Activated CD8-positive, alpha-beta memory T cell treated with anti-CD3 and anti-CD28 coated beads for 36 hours (primary cell): ENCODE data around the gene ZC2HC1C. TPM values are rescaled to one million over a fixed set of nuclear protein-coding genes. Genes with fewer than 3 reads are reported as not detected.
"Not testable (repeated sequence)": the region's sequence is repeated elsewhere in the genome, so short reads cannot be mapped to it uniquely, and the experiment has no call there.

ENCODE experiments used
- CTCF ChIA-PET: fragments of 350-600 bp; sonication (Branson Sonifier 250); formaldehyde crosslinking; loops from one replicate; lab custom pipeline; 2021; ENCODE audit warnings: antibody characterized with exemption; lab: Charles Lee
- POLR2A ChIA-PET: fragments of 350-600 bp; sonication (Branson Sonifier 250); formaldehyde crosslinking; loops from one replicate; lab custom pipeline; 2021; ENCODE audit warnings: antibody characterized with exemption; lab: Charles Lee
- total RNA-seq, 2 experiments: library from RNA; stranded (reverse); gene quantifications; one replicate each; pipeline ENCODE4 v1.2.3, GENCODE V29; 2021

ZC2HC1C gene
- total RNA-seq, 2 experiments from 2014 or later = 0.97 to 2.2 TPM

DNA sequence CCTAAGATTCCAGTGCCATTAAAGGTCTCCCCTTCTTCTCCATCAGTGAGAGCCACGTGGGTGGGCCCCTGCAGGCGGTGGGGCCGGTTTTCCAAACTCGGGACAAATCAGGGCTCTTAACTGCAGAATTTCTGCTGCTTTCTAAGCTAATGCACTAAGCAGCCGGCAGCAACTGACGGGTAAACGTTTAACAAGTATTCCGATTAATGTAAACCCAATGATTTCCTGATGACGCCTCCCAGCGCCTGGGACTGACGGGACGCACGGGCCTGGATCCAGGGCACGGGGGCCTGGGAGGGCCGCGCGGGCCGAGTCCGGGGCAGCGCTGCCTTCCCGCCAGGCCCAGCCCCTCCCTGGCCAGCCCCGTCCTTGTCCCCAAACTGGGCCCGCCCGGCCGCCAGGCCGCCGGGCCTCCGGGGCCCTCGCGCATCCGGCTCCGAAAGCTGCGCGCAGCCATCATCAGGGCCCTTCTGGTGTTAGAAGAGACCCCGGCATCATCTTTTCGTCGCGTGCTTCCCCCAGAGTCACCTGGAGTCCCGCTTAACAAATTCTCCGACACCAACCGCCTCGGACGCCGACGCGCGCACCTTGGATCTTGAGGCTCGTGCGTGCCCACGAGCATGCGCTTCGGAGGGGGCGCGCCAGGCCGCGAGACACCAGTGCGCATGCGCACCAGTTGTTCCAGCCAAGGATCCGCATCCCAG, 18.4 kb upstream of the ZC2HC1C start, which contains the start of gene MLH3:
MLH3 (minus strand) TSS at position 616 of the 704 bp plus-strand sequence. CDS start 1,812 bp downstream, outside the sequence.
- ChIA-PET CTCF (interaction anchor here (0.6 to 1.9 kb wide), 4 partner anchors 13 to 174 kb away, joined by 3 to 7 read pairs (median 4); partner anchors contain the start of genes ACYP1 and ZC2HC1C), POLR2A (interaction anchor here (0.6 to 1.3 kb wide), 4 partner anchors 14 to 220 kb away, joined by 3 to 9 read pairs (median 4); partner anchors contain the start of genes RPS6KL1 and ZC2HC1C)

GRCh38 chr14:75051556-75051899, 17.9 kb upstream of the ZC2HC1C start:
- POLR2A ChIA-PET = interaction anchor here (1.0 to 1.3 kb wide), 2 partner anchors 18 to 129 kb away, joined by 3 to 5 read pairs; partner anchors contain the start of genes RPS6KL1 and ZC2HC1C
- CTCF ChIA-PET = interaction anchor here (0.6 to 1.9 kb wide), 6 partner anchors 12 to 174 kb away, joined by 3 to 7 read pairs (median 3); partner anchors contain the start of gene ACYP1

DNA sequence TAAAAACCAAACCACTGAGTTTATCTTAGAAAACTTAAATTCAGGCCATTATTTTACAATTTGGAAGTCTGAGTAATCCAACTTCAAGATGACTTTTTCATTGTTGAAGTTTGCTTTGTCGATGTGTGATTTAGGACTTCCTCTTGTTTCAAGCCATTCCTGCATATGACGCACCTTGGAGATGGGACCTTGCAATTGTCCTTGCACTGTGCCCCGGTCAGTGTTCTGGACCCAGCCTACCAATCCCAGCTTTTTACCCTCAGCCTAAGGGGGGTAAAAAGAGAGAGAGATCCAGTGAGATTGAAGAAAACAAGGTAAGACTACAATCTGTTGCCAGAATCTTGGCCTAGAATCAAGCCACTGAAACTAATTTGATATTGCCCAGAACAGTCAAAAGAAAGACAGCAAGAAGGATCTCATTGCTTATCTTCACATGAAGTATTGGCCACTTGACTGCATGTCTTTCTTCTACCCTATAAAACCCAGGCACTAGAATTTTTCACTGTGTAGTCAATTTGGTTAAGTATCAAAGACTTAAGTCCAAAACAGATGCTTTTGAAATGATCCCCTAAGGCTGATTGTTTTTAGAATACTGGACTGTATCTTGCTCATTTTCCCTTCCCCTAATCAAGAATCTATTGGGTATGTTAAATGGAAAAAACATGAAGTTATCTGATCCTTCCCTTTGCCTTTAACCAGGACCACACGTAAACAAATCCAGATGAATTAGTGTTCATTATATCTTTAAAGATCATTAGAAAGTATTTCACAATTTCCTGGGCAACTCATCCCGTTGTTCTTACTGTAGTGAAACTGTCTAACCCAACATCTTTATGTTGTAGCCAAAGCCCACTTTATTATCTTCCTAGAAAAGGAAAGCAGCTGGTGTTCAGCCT, 15.8 kb upstream of the ZC2HC1C start:
- CTCF ChIA-PET = no interaction called here
- POLR2A ChIA-PET = no interaction called here

DNA sequence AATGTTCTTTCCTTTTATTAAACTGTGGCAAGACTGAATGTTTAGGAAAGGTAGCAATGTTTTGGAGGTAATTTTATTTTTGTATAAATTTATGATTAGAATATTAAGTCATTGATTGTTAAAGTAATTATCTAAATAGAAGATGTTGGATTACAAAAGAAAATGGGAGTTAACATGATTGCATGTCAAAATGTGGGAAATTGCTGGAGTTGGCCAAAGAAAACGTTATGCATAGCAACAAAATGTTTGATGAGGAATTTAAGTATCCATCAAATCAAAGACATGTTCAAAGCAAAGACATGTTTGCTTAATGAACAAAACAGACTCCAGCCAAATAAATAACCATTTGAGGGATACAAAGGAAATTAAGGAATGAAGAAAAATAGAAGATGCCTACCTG, 15.0 kb upstream of the ZC2HC1C start:
- ChIA-PET CTCF (no interaction called here), POLR2A (no interaction called here)

GRCh38 chr14:75059642-75060041, 9.8 kb upstream of the ZC2HC1C start:
- CTCF ChIA-PET = interaction anchor here (0.6 to 0.7 kb wide), 2 partner anchors 19 to 47 kb away, joined by 3 to 5 read pairs; no protein-coding TSS in a partner anchor
- POLR2A ChIA-PET = no interaction called here

DNA sequence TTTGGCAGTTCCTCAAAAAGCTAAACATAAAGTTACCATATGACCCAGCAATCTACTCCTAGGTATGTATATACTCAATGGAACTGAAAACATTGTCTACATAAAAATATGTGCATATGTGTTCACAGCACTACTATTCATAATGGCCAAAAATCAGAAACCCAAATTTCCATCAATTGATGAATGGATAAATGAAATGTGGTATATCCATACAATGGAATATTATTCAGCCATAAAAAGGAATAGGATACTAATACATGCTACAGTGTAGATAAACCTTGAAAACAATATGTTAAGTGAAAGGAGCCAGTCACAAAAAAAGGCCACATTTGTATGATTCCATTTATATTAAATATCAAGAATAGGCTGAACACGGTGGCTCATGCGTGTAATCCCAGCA, 9.0 kb upstream of the ZC2HC1C start:
- POLR2A ChIA-PET = no interaction called here
- CTCF ChIA-PET = interaction anchor here (0.6 kb wide), 1 partner anchor 48 kb away, joined by 3 read pairs; no protein-coding TSS in a partner anchor

DNA sequence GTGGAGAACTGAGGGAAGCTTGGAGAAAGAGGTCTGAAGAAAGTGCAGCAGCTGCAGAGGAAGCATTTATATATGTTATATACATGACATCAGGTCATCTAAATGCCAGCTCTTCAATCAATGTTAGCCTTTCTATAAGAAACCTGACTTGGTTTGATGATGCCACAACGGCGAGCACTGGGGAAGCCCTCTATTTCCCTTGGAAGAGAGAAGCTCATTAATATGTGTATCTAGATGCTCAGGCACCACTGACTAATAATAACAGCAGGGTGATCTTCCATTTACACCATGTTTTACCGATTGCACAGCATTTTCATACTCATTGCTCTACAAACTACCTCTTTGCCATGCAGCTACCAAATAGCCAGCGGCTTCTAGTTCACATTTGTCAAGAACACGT, 6.4 kb upstream of the ZC2HC1C start:
- ChIA-PET CTCF (interaction anchor here (1.3 to 2.2 kb wide), 2 partner anchors 11 to 18 kb away, joined by 4 to 7 read pairs; partner anchors contain the start of gene MLH3), POLR2A (interaction anchor here (0.6 to 1.2 kb wide), 3 partner anchors 51 to 64 kb away, joined by 3 to 5 read pairs (median 4); partner anchors contain the start of genes EIF2B2 and NEK9)

DNA sequence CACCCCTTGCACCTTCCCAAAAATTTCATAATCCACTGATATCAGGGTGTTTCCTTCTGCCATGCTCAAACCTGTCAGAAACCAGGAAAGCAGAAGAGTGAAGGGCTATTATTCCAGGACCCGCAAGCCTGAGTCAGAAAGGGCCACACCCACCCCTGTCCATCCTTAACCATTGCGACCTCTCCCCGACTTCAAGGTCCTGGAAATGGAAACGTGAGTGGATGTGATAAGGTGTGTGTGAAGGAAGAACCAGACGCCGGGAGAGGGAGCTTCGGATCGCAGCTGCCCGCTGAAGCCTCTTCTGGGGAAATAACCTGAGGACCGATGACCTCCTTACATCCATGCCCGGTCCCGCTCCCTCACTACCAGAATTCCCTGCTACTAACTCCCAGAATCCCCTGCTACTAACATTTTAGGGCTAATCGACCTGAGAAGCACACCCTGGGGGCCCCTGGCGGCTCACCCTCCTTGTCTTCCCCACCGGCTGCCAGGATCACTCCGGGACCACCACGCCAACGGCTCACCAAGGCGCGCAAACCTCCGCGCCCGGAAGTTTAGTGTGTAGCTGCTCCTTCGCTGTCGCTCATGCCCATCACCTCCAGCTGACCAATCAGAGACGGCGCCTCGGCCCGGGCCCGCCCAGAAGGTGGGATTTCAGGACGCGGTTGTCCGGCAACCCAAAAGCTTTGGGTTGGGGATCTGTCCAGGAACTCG, 5.8 kb upstream of the ZC2HC1C start, which contains the start of gene ACYP1:
ACYP1 (minus strand) TSS at position 534 of the 714 bp plus-strand sequence; CDS start at position 63, 471 bp downstream.
- POLR2A ChIA-PET = interaction anchor here (0.9 to 1.2 kb wide), 2 partner anchors 61 to 63 kb away, joined by 3 to 5 read pairs; partner anchors contain the start of genes EIF2B2 and NEK9
- CTCF ChIA-PET = interaction anchor here (0.8 to 2.2 kb wide), 5 partner anchors 11 to 202 kb away, joined by 3 to 7 read pairs (median 4); partner anchors contain the start of gene MLH3

DNA sequence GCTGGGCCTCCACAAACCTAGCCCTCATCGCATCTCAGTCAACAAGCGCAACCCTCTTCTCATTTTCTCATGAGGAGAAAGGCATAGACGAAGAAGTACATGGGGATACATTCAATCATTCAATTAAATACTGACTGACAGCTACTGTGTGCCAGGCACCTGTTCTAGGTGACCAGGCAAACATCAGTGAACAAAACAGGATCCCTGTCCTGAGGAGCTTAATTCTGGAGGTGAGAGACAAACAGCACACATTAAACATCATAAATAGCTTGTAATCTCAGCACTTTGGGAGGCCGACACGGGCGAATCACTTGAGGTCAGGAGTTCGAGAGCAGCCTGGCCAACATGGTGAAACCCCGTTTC, 5.3 kb upstream of the ZC2HC1C start:
- CTCF ChIA-PET = interaction anchor here (0.8 to 2.2 kb wide), 5 partner anchors 11 to 203 kb away, joined by 3 to 7 read pairs (median 4); partner anchors contain the start of gene MLH3
- POLR2A ChIA-PET = interaction anchor here (0.9 kb wide), 1 partner anchor 63 kb away, joined by 3 read pairs; the partner anchor contains the start of gene NEK9

GRCh38 chr14:75066691-75067090, 2.8 kb upstream of the ZC2HC1C start:
- ChIA-PET CTCF (no interaction called here), POLR2A (no interaction called here)

GRCh38 chr14:75067212-75067611, 2.2 kb upstream of the ZC2HC1C start:
- POLR2A ChIA-PET = no interaction called here
- CTCF ChIA-PET = interaction anchor here (1.5 kb wide), 1 partner anchor 15 kb away, joined by 3 read pairs; no protein-coding TSS in a partner anchor

DNA sequence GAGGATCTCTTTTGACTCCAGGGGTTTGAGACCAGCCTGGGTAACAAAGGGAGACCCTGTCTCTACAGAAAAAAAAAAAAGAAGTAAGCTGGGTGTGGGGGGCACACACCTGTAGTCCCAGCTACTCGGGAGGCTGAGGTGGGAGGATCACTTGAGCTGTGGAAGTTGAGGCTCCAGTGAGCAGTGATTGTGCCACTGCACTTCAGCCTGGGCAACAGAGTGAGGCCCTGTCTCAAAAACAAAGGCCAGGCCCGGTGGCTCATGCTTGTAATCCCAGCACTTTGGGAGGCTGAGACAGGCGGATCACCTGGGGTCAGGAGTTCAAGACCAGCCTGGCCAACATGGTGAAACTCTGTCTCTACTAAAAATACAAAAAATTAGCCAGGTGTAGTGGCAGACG, 1.7 kb upstream of the ZC2HC1C start:
- POLR2A ChIA-PET = not testable (repeated sequence)
- CTCF ChIA-PET = interaction anchor here (1.5 kb wide), 1 partner anchor 15 kb away, joined by 3 read pairs; no protein-coding TSS in a partner anchor

DNA sequence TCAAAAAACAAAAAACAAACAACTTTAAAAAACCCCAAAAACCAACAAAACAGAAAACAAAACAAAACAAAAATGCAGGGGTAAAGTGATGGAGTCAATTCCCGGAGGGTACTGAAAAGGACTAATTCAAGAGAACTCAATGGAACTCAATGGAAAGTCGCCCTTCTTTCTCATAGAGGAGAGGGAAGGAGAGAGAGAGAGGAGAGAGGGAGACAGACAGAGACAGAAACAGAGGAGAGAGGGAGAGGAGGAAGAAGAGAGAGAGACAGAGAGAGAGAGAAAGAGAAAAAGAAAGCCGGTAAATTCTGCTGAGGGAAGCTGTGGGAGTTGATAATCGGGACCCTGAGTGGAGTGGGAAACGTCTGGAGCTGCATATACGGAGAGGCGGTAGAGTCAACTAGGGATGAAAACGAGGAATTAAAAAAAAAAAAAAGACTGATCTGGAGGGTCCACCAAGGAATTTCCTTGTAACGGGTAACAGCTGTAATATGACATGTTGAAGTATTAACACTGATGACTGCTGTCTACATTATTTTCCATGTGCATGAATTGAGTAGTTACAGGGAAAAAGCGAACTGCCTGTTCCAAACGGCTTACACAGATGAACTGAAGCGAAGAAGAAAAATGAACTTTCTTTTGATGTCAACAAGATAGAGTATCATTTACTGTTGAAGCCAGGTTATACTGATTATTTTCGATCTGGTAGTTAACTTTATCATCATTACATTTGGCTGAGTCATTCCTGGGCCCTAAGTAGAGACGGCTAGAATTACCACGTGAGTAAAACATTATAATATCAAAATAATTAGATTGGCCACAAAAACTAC, 934 bp upstream of the ZC2HC1C start:
- ChIA-PET POLR2A (interaction anchor here (1.2 to 1.4 kb wide), 2 partner anchors 17 to 58 kb away, joined by 3 to 5 read pairs; partner anchors contain the start of gene MLH3), CTCF (interaction anchor here (0.9 to 1.5 kb wide), 3 partner anchors 16 to 20 kb away, joined by 3 to 4 read pairs (median 4); partner anchors contain the start of gene MLH3)

- ChIA-PET CTCF (interaction anchor here (1.1 to 1.5 kb wide), 2 partner anchors 19 to 165 kb away, joined by 3 to 4 read pairs; partner anchors contain the start of gene MLH3), POLR2A (interaction anchor here (0.7 to 1.4 kb wide), 5 partner anchors 19 to 189 kb away, joined by 3 to 5 read pairs (median 3); partner anchors contain the start of genes EIF2B2 and MLH3)
Observed at GRCh38 chr14:75069811-75070145, 337 bp downstream of the ZC2HC1C start.

GRCh38 chr14:75070383-75070782, 942 bp downstream of the ZC2HC1C start:
- ChIA-PET CTCF (interaction anchor here (1.1 kb wide), 1 partner anchor 165 kb away, joined by 3 read pairs; no protein-coding TSS in a partner anchor), POLR2A (interaction anchor here (1.4 kb wide), 1 partner anchor 19 kb away, joined by 5 read pairs; the partner anchor contains the start of gene MLH3)

DNA sequence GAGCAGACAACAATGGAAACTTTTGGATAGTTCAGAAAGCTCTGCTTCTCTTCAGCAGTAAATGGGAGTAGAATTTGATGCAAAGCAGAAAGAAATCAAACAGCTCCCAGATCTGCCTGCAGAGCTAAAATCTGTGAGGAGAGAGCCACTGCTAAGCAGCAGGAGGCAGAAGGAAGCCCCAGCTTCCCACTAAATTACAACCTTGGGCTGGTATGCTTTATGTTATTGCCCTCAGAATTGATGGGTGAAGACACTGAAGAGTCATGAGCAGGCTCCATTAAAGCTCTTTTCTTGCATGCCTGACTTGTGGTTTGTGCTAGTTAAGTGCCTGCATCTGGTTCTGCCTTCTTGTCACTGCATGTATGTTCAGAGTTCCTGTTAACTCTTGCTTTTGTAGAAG, 8.4 kb downstream of the ZC2HC1C start:
- CTCF ChIA-PET = no interaction called here
- POLR2A ChIA-PET = no interaction called here

DNA sequence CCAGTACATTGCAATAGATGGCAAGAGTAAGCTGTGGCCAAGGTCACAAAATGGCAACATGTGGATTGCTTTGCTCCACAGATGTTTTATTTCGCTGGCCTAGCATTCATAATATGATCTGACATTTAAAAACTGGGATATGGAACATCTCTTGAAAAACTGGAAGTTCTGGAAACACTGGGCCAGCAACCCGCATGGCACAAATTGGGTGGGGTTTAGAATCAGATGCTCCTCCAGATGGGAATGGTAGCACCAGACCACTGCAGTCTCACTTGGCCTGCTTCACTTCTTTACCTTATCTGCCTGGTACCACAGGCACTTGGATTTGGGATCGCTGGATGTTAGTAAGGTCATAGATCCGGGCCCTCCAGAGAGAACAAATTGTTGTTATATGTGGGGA, 10.1 kb downstream of the ZC2HC1C start:
- POLR2A ChIA-PET = no interaction called here
- CTCF ChIA-PET = interaction anchor here (0.6 to 1.6 kb wide), 4 partner anchors 120 to 318 kb away, joined by 3 to 5 read pairs (median 3); no protein-coding TSS in a partner anchor
